GM19023 (cell line): ENCODE results near the gene TMEM109.

Experiments used
- ATAC-seq: cut with Tn5 transposase; IDR thresholded peaks from one replicate; pipeline ENCODE4 v1.9.1; 2021; ENCODE audit warnings: mild to moderate bottlenecking, moderate library complexity; ENCODE audit not compliant: unreplicated experiment

The TMEM109 gene

DNA sequence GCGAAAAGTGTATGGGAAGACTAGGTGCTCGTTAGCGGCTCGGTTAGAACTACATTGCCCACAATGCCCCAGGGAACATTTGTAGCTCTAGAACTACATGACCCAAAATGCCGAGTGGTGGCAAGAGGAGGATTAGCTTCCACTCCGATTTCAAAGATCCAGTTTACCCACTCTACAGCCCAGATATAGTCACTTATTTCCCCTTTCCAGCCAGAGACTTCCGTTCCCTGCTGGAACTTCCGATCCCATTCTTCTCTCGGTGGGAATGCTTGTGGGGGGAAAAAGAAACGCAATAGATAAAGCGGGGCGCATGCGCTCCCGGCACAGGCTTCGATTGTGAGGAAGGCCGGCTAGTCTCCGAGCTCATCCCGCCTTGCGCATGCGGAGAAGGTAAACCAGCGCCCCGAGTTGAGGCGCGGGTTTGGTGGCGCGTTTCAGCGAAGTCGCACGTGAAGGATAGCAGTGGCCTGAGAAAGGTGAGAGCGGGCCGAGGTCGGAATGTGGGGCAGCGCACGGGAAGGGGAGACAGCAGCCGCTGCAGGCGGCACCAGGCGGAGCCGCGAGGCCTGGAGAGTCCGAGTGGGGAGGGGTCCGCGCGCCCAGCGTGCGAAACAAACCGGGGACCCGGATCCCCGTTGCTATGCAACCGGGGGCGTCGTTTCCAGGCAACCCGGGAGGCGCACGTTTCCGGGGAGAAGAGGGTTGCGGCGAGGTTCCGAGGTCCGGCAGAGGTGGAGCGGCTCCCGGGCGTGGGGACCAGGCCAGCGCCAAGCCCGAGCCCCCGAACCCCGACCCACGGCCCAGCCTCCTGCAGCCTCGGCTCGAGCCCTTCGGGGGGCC, at the start of gene TMEM109:
TSS of gene TMEM109 (plus strand) at position 366 of the 840 bp plus-strand sequence. CDS start 5,536 bp downstream, outside the sequence.
- ATAC-seq, result peak; percentile 51

DNA sequence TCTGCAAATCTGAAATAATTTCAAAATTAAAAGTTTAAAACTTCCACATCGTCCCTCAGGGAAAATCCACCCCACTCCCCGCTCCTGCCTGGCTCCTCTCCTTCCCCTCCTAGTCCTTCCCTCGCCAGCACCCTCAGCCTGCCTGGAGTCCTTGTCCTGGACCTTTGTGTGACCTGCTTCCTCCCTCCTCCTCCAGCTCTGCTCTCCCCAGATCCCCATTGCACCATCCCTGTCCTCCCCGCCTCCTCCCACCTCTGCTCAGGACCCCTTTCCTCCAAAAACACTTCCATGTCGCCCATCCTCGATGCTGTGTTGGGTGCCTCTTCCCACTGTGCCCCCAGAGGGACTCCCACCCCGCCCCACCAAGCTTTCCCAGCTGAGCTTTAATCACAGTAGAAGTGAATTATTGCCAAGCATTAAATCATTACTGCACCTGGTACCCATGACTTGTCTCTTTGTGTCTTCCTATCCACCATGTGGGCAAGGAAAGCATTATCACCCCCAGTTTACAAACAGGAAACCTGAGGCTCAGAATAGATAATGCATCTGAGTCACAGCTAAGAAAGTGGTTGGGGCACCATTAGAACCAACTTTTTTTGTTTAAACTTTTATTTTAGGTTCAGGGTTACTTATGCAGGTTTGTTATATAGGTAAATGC, 49.0 kb upstream of the TMEM109 start:
- ATAC-seq, result no peak

GRCh38 chr11:60866911-60867870, 46.8 kb upstream of the TMEM109 start, which contains the start of gene ZP1:
TSS of gene ZP1 (plus strand) at chr11:60867542. CDS start at chr11:60867562, 20 bp downstream.
- no peak for ATAC-seq

DNA sequence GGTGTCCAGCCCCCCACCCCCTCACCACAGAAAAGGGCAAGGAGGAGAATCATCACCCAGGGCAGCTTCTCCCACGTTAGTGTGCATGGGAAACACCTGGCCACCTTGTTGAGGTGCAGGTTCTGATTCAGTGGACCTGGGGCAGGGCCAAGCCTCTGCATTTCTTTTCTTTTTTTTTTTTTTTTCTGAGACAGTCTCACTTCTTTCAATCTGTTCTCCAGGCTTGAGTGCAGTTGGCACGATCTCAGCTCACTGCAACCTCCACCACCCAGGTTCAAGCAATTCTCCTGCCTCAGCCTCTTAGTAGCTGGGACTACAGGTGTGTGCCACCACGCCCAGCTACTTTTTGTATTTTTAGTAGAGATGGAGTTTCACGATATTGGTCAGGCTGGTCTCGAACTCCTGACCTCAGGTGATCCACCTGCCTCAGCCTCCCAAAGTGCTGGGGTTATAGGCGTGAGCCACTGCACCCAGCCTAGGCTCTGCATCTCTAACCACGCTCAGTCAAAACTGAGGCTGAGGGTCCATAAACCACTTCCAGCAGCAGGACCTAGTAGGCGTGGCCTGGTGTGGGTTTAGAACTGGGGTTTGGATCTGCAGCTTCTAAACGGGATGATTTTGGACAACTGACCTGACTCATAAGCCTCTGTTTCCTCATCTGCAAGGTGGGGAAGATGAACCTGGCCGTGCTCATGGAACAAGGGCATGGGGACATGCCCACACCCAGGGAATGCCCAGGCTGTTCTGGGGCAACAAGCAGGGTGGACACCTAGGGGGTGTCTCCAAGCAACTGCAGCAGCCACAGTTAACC, 45.9 kb upstream of the TMEM109 start:
- ATAC-seq, result no peak

DNA sequence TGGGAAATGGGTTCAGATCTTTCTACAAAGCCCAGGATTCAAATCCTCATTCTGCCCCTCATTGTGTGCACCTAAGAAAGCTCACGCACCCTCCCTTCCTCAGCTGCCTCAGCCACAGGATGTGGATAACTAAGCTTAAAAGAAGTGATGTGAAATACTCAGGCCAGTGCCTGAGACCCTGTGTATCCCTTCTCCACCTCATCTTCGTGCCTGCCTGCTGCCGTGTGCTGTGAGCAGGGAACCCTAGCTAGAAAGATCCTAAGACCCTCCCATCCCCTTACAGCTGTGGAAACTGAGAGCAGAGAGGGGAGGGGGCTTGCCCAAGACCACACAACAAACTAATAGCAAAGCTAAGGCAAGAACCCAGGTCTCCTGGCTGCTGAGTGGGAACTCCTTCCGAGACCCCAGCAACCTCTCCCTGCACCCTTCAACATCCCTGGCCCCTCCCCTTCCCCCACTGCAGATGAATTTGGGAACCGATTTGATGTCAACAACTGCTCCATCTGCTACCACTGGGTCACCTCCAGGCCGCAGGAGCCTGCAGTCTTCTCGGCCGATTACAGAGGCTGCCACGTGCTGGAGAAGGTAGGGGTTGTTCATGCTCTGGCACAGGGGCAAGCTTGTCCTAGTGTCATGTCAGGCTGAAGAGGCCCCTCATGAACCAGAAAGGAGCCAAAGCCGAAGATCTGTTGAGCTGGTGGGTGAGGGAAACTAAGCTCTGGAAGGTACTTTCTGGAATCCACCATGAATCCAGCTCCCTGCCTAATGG, 45.1 kb upstream of the TMEM109 start:
- ATAC-seq, result no peak

DNA sequence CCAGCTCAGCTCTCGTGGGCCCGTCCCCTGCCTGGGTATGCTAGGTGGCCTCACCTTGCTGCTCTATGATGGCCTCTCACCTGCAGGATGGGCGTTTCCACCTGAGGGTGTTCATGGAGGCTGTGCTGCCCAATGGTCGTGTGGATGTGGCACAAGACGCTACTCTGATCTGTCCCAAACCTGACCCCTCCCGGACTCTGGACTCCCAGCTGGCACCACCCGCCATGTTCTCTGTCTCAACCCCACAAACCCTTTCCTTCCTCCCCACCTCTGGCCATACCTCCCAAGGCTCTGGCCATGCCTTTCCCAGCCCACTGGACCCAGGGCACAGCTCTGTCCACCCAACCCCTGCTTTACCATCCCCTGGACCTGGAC, 44.5 kb upstream of the TMEM109 start:
- no peak for ATAC-seq

DNA sequence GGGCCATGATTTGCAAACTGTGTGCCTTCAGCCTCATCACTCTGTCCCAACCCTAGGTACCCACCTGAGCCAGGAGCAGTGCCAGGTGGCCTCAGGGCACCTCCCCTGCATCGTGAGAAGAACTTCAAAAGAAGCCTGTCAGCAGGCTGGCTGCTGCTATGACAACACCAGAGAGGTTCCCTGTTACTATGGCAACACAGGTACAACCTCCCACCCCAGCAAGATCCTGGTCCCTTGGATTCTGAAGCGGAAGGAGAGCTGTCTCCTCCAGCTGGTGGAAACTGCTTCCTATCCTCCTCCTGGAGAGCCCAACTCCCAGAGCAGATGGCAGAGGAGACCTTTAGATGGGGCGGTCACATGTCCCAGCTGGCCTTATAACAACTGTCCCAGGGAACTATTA, 43.7 kb upstream of the TMEM109 start:
- ATAC-seq, result no peak

DNA sequence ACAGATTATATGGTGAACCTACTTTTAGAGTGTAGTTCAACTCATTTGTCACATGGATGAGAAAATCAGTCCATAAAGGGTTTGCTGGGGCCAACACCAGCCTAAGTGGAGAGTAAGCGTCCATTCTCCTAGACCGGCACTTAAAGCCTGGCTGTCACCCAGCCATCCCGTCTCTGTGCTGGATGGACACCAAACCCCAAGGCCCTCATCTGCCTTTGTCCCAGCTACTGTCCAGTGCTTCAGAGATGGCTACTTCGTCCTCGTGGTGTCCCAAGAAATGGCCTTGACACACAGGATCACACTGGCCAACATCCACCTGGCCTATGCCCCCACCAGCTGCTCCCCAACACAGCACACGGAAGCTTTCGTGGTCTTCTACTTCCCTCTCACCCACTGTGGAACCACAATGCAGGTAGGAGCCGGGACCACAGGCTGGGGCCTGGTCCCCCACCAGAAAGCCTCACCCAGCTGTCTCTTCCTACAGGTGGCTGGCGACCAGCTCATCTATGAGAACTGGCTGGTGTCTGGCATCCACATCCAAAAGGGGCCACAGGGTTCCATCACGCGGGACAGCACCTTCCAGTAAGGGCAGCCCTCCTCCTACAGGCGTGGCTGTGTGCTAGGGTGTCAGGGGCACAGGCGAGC, 43.1 kb upstream of the TMEM109 start:
- ATAC-seq, result no peak

GRCh38 chr11:60871378-60872061, 42.4 kb upstream of the TMEM109 start:
- no peak for ATAC-seq

- ATAC-seq, result no peak
These were observed 41.6 kb upstream of the TMEM109 start for GRCh38 chr11:60872124-60872960.

DNA sequence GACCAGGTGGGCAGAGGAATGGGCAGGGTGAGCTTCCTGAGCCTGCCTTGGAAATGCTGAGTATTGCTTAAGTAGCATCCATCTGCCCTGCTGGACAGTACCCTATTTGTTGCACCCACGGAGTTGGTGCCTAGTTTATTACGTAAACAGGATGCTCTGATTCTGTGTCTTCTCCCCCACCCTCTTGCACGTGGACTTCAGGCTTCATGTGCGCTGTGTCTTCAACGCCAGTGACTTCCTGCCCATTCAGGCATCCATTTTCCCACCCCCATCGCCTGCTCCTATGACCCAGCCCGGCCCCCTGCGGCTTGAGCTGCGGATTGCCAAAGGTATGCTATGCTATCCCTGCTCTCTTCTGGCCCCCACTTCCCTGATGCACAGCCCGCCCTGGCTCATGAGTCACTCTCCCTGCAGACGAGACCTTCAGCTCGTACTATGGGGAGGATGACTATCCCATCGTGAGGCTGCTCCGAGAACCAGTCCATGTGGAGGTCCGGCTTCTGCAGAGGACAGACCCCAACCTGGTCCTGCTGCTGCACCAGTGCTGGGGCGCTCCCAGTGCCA, 40.9 kb upstream of the TMEM109 start:
- no peak for ATAC-seq

DNA sequence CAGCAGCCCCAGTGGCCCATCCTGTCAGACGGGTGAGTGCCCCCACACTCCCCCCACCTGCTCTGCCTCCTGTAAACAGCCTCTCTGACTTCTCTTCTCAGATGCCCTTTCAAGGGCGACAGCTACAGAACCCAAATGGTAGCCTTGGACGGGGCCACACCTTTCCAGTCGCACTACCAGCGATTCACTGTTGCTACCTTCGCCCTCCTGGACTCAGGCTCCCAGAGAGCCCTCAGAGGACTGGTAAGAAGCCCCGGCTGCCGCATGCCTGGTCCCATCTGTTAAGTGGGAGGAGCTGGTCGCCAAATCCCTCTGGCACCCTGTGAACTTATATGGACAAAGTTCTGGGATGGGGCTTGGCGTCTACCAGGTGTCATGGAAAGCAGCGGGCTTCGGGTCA, 40.4 kb upstream of the TMEM109 start:
- no peak for ATAC-seq

- no peak for ATAC-seq
These were observed 39.3 kb upstream of the TMEM109 start for GRCh38 chr11:60874421-60875365.

- ATAC-seq, result no peak
These were observed 38.4 kb upstream of the TMEM109 start for GRCh38 chr11:60875366-60876167.

DNA sequence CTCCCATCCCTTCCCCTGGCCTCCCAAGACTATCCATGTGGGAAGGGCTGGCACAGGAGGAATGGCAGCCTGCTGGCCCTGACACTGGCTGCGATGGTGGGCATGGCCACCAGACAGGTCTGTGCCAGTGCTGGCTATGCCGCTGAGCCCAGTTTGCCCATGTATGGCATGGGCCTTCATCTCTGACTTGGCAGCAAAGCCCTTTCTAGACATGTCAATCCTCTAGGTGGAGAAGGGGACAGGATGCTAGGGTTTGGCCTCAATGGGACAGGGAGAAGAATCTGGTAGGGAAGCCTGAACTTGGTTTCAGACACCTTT, 37.8 kb upstream of the TMEM109 start:
- ATAC-seq, result no peak
